ACC112 (cell line): Measurements from ENCODE around the gene ANKRD44.
"Not testable (repeated sequence)": the region's sequence is repeated elsewhere in the genome, so short reads cannot be mapped to it uniquely, and the experiment has no call there.

ENCODE experiments used
- H2AFZ ChIP-seq: fragments of 200-600 bp; sonication (generic); one replicate; pipeline ENCODE4 v1.6.0; 2017; ENCODE audit warnings: antibody characterized with exemption, low read length; ENCODE audit not compliant: unreplicated experiment
- H3K27ac ChIP-seq: fragments of 200-600 bp; sonication (generic); 2 replicates; pipeline ENCODE4 v1.5.1; 2014; ENCODE audit warnings: low read depth, mild to moderate bottlenecking, antibody characterized with exemption, low read length, moderate library complexity
- H3K27me3 ChIP-seq: fragments of 200-600 bp; sonication (generic); 2 replicates; pipeline ENCODE4 v1.6.1; 2014; ENCODE audit warnings: mild to moderate bottlenecking, antibody characterized with exemption, low read length, moderate library complexity, mixed read lengths; ENCODE audit not compliant: insufficient read depth
- H3K36me3 ChIP-seq: fragments of 200-600 bp; sonication (generic); 2 replicates; pipeline ENCODE4 v1.6.1; 2016; ENCODE audit warnings: mild to moderate bottlenecking, antibody characterized with exemption, low read length, moderate library complexity, mixed read lengths; ENCODE audit not compliant: insufficient read depth
- H3K4me1 ChIP-seq: fragments of 200-600 bp; sonication (generic); one replicate; pipeline ENCODE4 v1.6.1; 2016; ENCODE audit warnings: low read length, mixed read lengths; ENCODE audit not compliant: insufficient read depth, unreplicated experiment, control insufficient read depth
- H3K4me3 ChIP-seq: fragments of 200-600 bp; sonication (generic); 2 replicates; pipeline ENCODE4 v1.5.1; 2014; ENCODE audit warnings: mild to moderate bottlenecking, low read depth, low read length
- H3K79me2 ChIP-seq: fragments of 200-600 bp; sonication (generic); one replicate; pipeline ENCODE4 v1.6.0; 2016; ENCODE audit warnings: low read length; ENCODE audit not compliant: control insufficient read depth, unreplicated experiment, insufficient read depth

ANKRD44 gene

DNA sequence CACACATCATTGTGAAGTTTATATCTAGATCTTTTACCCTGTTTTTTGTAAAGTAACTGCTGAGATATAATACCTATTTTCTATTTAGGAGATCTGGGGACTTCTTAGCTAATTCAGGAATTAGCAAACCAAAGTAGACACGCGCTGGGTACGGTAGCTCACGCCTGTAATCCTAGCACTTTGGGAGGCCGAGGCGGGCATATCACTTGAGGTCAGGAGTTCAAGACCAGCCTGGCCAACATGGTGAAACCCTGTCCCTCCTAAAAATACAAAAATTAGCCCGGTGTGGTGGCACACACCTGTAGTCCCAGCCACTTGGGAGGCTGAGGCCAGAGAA, 23.0 kb downstream of the ANKRD44 start:
- H2AFZ ChIP-seq: peak overlapping the region; percentile 74
- H3K79me2 ChIP-seq, H3K4me3 ChIP-seq, H3K36me3 ChIP-seq, H3K27me3 ChIP-seq: not testable (repeated sequence)
- peaks cover 11% of the 10 kb centered on the region for H3K4me1 ChIP-seq
- peak overlapping the region; percentile 79 for H3K27ac ChIP-seq

DNA sequence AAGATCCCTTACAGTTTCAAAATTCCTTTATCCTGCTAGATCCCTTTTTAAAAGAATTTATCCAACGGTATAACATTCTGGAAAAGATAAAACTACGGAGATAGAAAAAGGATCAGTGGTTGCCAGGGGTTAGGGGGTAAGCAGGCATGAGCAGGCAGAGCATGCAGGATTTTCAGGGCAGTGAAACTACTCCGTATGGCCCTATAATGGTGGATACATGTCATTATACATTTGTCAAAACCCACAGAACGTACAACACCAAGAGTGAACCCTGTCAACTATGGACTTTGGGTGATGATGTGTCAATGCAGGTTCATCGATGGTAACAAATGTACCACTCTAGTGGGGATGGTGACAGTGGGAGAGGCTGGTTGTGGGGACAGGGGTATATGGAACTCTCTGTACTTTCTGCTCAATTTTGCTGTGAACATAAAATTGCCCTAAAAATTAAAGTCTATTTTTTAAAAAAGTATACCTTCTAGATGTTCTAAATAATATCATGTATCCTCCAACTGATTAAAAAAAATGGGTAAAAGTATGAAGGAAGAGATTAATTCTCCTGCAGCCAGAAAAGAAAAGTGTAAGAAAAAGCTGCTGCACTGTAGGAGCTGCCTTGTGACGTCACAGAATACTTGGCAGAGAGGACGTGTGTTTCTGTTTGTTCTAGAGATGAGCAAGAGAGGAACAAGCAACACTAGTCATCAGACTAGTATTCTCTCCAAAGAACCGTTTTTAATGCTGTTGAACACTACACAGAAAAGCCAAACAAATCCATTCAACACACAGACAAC, 23.6 kb downstream of the ANKRD44 start:
- Histone ChIP-seq H3K4me3 (peak overlapping the region; percentile 19; the same call in 1 of the 2 replicates), H3K27me3 (no peaks in the 10 kb centered on the region), H3K79me2 (no peaks in the 10 kb centered on the region), H3K4me1 (peaks cover 10% of the 10 kb centered on the region), H3K27ac (peak overlapping the region; percentile 79), H3K36me3 (no peaks in the 10 kb centered on the region), H2AFZ (peak overlapping the region; percentile 87)

DNA sequence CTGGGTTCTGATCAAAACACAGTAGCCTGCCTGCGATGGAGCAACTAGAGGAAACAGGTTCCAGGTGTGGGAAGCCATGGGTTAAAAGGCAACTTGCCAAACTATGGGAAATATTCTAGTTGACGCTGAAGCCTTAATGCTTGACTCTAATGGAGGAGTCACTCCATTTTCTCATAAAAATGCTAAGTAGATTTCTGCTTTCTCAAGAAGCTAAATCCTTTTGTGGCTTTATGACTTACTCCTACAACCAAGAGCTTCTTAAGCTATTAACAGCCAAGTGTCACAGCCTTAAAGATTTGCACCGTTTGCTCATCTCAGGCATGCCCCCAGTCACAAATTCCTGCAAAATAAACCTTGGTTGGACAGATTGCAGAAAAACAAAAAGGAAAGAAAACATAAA, 25.2 kb downstream of the ANKRD44 start:
- H3K27ac ChIP-seq: no peak overlapping the region
- H3K79me2 ChIP-seq: no peaks in the 10 kb centered on the region
- no peaks in the 10 kb centered on the region for H3K27me3 ChIP-seq
- no peak overlapping the region for H3K4me3 ChIP-seq
- H2AFZ ChIP-seq: no peak overlapping the region
- H3K4me1 ChIP-seq: peaks cover 10% of the 10 kb centered on the region
- H3K36me3 ChIP-seq: no peaks in the 10 kb centered on the region

DNA sequence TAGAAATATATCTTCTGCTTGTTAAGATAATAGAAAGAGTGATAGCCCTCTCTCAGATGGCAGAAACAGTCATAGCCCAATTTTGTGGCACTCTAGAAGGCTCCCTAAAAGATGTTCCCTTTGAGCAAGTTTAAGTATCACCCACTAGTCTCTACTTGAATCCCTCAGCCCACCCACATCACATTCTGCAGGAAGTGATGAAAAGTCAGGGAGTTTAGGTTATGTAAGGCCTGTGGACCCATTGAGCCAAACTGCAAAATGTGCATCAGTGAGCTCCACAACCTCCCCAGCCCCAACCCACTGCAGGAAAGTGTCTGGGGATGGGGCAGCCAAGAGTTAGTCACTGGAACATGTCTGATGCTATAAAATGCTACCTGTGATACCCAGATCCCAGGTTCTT, 25.6 kb downstream of the ANKRD44 start:
- Histone ChIP-seq H3K36me3 (no peaks in the 10 kb centered on the region), H3K4me3 (no peak overlapping the region), H2AFZ (no peak overlapping the region), H3K27me3 (no peaks in the 10 kb centered on the region), H3K27ac (no peak overlapping the region), H3K4me1 (peaks cover 10% of the 10 kb centered on the region), H3K79me2 (no peaks in the 10 kb centered on the region)

DNA sequence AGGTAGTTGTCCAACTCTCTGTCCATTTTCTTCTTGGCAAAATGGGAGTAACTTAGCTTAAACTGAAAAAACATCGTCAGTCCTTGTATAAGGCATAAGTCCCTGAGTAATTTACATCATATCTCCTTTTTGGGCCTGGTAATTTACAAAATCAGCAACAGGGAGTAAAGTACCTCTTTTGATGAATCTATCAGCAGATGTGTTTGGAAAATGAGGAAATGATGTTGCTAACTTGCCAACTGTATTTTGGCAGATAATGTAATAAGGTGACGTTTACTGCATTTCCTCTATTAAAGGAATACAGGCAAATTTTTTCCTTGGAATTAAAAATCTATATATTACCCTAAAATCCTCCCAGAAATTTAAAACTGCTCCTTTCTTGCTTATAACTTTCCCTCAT, 29.2 kb downstream of the ANKRD44 start:
- H2AFZ ChIP-seq: no peak overlapping the region
- no peaks in the 10 kb centered on the region for H3K27me3 ChIP-seq
- H3K27ac ChIP-seq: no peak overlapping the region
- no peaks in the 10 kb centered on the region for H3K79me2 ChIP-seq
- no peaks in the 10 kb centered on the region for H3K4me1 ChIP-seq
- no peak overlapping the region for H3K4me3 ChIP-seq
- no peaks in the 10 kb centered on the region for H3K36me3 ChIP-seq

DNA sequence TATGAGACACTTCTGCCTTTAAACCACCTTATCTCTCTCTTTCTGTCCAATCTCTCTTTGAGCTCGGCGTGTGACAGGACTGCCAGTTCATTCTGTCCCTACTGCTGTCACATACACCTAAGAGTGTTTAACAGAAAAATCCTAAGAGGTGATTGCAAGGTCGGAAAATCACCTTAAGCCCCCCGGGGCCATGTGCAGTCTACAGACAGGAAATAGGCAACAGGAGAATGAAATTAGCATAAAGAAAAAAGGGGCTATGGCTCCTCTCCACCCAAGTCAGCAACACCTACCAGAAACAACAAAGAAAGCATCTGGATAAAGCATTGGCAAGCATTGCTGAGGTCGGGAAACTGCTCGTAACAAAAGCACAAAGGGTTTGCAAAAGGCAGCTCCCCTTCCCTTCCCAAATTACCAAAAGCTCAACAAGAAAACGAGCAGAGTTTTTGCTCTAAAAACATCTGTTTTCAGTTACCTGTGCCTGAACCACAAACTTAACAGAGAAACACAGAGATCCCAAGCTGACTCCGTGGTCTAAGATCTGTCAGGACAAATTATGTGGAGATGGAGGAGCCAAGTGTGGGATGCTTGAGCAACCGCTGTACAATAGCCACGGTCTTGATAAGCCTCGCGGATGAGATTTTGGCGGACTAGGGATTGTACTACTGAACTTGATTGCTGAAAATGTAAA, 30.4 kb downstream of the ANKRD44 start:
- Histone ChIP-seq H3K27ac (no peak overlapping the region), H2AFZ (no peak overlapping the region), H3K27me3 (no peaks in the 10 kb centered on the region), H3K79me2 (no peaks in the 10 kb centered on the region), H3K36me3 (no peaks in the 10 kb centered on the region), H3K4me1 (no peaks in the 10 kb centered on the region), H3K4me3 (no peak overlapping the region)

DNA sequence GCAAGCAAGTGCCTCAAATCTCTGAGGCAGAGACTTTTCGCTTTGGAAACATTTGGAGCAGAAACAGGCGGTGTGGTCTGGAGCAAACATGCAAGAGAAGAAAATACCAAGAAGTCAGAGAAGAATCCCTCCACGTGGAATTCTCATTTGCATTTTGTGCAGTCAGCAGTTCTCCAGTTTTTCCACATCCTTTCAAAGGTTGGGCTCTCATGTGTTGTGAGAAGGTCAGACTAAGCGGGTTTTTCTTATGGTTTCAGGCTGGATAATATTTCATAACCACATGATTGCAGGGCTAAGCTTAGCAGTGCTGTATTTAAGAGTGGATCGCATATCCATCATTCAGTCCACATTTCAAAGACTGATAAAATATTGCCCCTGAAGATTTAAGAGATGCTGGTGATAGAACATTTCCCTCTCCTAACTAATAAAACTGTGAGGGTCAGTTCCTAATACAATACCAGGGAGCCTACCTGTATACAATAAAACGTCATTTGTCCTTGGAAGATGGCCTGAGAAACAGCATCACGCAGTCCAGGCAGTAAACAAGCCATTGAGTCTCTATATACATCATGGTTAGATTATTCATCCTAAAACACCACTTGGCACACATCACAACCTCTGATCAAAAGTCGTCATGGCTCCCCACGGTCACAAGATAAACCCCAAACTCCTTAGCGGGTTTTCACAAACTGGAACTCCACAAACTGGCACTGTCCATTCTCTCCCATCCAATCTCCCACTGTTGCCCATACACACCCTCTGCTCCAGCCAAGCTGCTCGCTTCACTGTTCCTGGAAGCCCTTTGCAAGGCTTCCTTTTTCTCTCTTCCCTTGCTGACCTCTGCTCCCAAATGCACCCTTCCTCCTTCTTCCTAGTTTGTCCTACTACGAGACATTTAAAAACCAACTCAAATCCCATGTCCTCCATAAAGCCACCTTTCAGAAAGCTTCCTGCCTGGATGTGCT, 31.5 kb downstream of the ANKRD44 start:
- Histone ChIP-seq H2AFZ (no peak overlapping the region), H3K27ac (no peak overlapping the region), H3K36me3 (no peaks in the 10 kb centered on the region), H3K4me3 (no peak overlapping the region), H3K79me2 (no peaks in the 10 kb centered on the region), H3K4me1 (no peaks in the 10 kb centered on the region), H3K27me3 (no peaks in the 10 kb centered on the region)

DNA sequence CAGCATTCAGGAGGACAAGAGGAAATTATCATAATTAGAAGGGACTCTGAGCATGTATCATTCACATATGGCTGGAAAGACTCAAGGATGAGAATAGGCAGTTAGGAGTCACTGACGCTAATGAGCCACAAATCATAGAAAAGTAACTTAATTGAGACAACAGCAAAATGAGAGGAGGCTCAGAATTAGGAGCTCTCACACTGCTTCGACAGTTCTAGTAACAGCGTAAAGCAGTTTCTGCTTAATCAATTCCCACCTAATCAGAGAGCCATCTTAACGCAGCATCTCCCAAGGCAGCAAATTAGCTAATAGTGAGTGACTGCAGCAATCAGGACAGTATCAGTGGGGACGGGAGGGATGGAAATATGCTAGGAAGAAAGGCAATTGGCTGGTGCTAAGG, 32.8 kb downstream of the ANKRD44 start:
- H3K79me2 ChIP-seq: no peaks in the 10 kb centered on the region
- H3K4me3 ChIP-seq: no peak overlapping the region
- H2AFZ ChIP-seq: no peak overlapping the region
- no peak overlapping the region for H3K27ac ChIP-seq
- H3K27me3 ChIP-seq: no peaks in the 10 kb centered on the region
- no peaks in the 10 kb centered on the region for H3K36me3 ChIP-seq
- H3K4me1 ChIP-seq: no peaks in the 10 kb centered on the region

DNA sequence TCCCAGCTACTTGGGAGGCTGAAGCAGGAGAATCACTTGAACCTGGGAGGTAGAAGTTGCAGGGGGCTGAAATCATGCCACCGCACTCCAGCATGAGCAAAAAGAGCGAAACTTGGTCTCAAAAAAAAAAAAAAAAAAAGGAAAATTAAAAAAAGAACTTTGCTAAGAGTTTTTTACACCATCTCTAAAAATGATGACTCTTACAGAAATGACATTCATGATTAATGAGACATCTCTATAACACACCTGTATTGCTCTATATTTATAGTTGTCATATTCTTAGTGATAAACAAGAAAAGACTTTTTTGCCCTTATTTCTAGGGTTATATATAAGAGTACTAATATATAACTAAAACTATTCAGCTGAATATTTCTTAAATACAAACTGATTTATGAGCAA, 34.4 kb downstream of the ANKRD44 start:
- Histone ChIP-seq H3K27ac (no peak overlapping the region), H3K36me3 (no peaks in the 10 kb centered on the region), H3K27me3 (no peaks in the 10 kb centered on the region), H3K4me3 (no peak overlapping the region), H3K79me2 (no peaks in the 10 kb centered on the region), H3K4me1 (no peaks in the 10 kb centered on the region), H2AFZ (no peak overlapping the region)

DNA sequence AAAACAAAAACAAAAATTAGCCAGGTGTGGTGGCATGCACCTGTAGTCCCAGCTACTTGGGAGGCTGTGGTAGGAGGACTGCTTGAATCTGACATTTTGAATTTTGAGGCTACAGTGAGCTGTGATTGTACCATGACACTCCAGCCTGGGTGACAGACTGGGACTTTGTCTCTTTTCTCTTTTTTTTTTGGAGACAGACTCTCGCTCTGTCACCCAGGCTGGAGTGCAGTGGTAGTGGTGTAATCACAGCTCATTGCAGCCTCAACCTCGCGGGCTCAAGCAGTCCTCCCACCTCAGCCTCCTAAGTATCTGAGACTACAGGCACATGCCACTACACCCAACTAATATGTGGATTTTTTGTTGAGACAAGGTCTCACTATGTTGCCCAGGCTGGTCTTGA, 35.6 kb downstream of the ANKRD44 start:
- H3K79me2 ChIP-seq: no peaks in the 10 kb centered on the region

More for the DNA sequence above, 35.6 kb downstream of the ANKRD44 start:
- no peaks in the 10 kb centered on the region for H3K4me1 ChIP-seq
- no peaks in the 10 kb centered on the region for H3K36me3 ChIP-seq
- no peaks in the 10 kb centered on the region for H3K27me3 ChIP-seq
- H3K27ac ChIP-seq: no peak overlapping the region
- H3K4me3 ChIP-seq: no peak overlapping the region
- no peak overlapping the region for H2AFZ ChIP-seq
